GM12878 (cell line): ENCODE measurements around the gene UACA. TPM values are rescaled to one million over a fixed set of nuclear protein-coding genes. Genes with fewer than 3 reads are reported as not detected.
"Not testable (repeated sequence)": the region's sequence is repeated elsewhere in the genome, so short reads cannot be mapped to it uniquely, and the experiment has no call there.

Experiments used
- ATAC-seq: fragments of 200-7000 bp; cut with Tn5 transposase; 3 replicates; pipeline ENCODE4 v1.9.1; 2020; ENCODE audit warnings: mild to moderate bottlenecking, moderate library complexity
- BruUV-seq: library from RNA; stranded (reverse); fragments of 400-500 nt; replicated peaks from 2 replicates; lab custom pipeline; 2021; lab: Mats Ljungman, UMichigan
- CTCF ChIA-PET: fragments of 300-600 bp; sonication (Branson Sonifier 250); formaldehyde crosslinking; extraction: SDS; loops from one replicate; lab custom pipeline; 2021; ENCODE audit warnings: inconsistent platforms; lab: Yijun Ruan, JAX
- POLR2A ChIA-PET: fragments of 350-600 bp; formaldehyde crosslinking; extraction: SDS; loops from one replicate; lab custom pipeline; 2021; ENCODE audit warnings: inconsistent platforms; lab: Charles Lee
- RAD21 ChIA-PET: fragments of 300-600 bp; sonication (Branson Sonifier 250); formaldehyde crosslinking; loops from one replicate; lab custom pipeline; 2023; ENCODE audit warnings: antibody characterized with exemption; ENCODE audit not compliant: unreplicated experiment; lab: Charles Lee
- SMC1A ChIA-PET: fragments of 300-600 bp; sonication (Branson Sonifier 250); formaldehyde crosslinking; loops from one replicate; lab custom pipeline; 2023; ENCODE audit not compliant: unreplicated experiment, uncharacterized antibody; lab: Charles Lee
- DNase-seq: peaks from one replicate; pipeline ENCODE4 v3.0.0-alpha.2; 2011; ENCODE audit warnings: low read depth, low spot score
- FAIRE-seq: peaks from 3 replicates; lab custom pipeline; 2011; peaks lifted over from hg19 to GRCh38; lab: Jason Lieb, UNC
- H2AFZ ChIP-seq: 2 replicates; pipeline ENCODE4 v1.6.0; 2011; ENCODE audit warnings: low read depth, low read length, control low read depth; ENCODE audit not compliant: control insufficient read depth
- H3K27ac ChIP-seq: 2 replicates; pipeline ENCODE4 v1.5.1; 2011; ENCODE audit warnings: control low read depth; ENCODE audit not compliant: control insufficient read depth, insufficient read depth
- H3K27me3 ChIP-seq, 2 experiments: replicated peaks in 1 of 2; 2 replicates each; pipeline versions ENCODE4 v1.6.0 to v1.6.1; 2011; ENCODE audit warnings: low read length in 1 of 2; ENCODE audit not compliant: control insufficient read depth in 2 of 2, insufficient read depth in 2 of 2
- H3K36me3 ChIP-seq, 2 experiments: 2 replicates each; pipeline ENCODE4 v1.5.1; 2011; ENCODE audit warnings: low read length in 1 of 2; ENCODE audit not compliant: control insufficient read depth in 2 of 2, insufficient read depth in 2 of 2
- H3K4me1 ChIP-seq: 2 replicates; pipeline ENCODE4 v1.6.1; 2011; ENCODE audit warnings: mild to moderate bottlenecking, low read length, moderate library complexity, mixed read lengths; ENCODE audit not compliant: control insufficient read depth, insufficient read depth
- H3K4me2 ChIP-seq: 2 replicates; pipeline ENCODE4 v1.6.0; 2011; ENCODE audit warnings: control low read depth; ENCODE audit not compliant: control insufficient read depth, insufficient read depth
- H3K4me3 ChIP-seq: fragments of 200-600 bp; sonication (generic); 2 replicates; pipeline ENCODE4 v1.5.1; 2016
- H3K79me2 ChIP-seq: 2 replicates; pipeline ENCODE4 v1.6.0; 2011; ENCODE audit warnings: low read length; ENCODE audit not compliant: control insufficient read depth, insufficient read depth
- H3K9ac ChIP-seq: 2 replicates; pipeline ENCODE4 v1.8.0; 2011; ENCODE audit warnings: low read length, control low read depth, mixed read lengths; ENCODE audit not compliant: control insufficient read depth, insufficient read depth
- H3K9me3 ChIP-seq: replicated peaks from 3 replicates; pipeline ENCODE4 v1.5.1; 2011; ENCODE audit warnings: mild to moderate bottlenecking, low read length; ENCODE audit not compliant: control insufficient read depth, insufficient read depth
- H4K20me1 ChIP-seq: 2 replicates; pipeline ENCODE4 v1.6.0; 2011; ENCODE audit not compliant: control insufficient read depth, insufficient read depth
- BCLAF1 ChIP-seq: fragments of 450-650 bp; IDR thresholded peaks from 2 replicates; pipeline ENCODE4 v1.6.1; 2017; ENCODE audit warnings: antibody characterized with exemption, mild to moderate bottlenecking, moderate library complexity
- BRCA1 ChIP-seq: IDR thresholded peaks from 2 replicates; pipeline ENCODE4 v1.6.1; 2011; ENCODE audit warnings: low read depth, low read length, improper control_type of control experiment
- CEBPB ChIP-seq, 2 experiments: fragments of 150-350 bp in 1 of 2; IDR thresholded peaks; 2 replicates each; pipeline ENCODE4 v1.6.1; 2012 to 2014; ENCODE audit warnings: low read depth in 2 of 2, low read length in 2 of 2, borderline replicate concordance in 1 of 2, inconsistent platforms in 1 of 2
- EZH2 ChIP-seq: IDR thresholded peaks from 2 replicates; pipeline ENCODE4 v1.6.1; 2012; ENCODE audit warnings: low read depth, mild to moderate bottlenecking, control low read depth, inconsistent platforms, low read length, borderline replicate concordance; ENCODE audit not compliant: control insufficient read depth
- FOXK2 ChIP-seq: fragments of 450-650 bp; IDR thresholded peaks from 2 replicates; pipeline ENCODE4 v1.6.1; 2017; ENCODE audit warnings: mild to moderate bottlenecking, moderate library complexity
- JUNB ChIP-seq: IDR thresholded peaks from 2 replicates; pipeline ENCODE4 v1.6.1; 2016; ENCODE audit warnings: antibody characterized with exemption, mild to moderate bottlenecking
- KLF5 ChIP-seq: fragments of 450-650 bp; IDR thresholded peaks from 2 replicates; pipeline ENCODE4 v1.6.1; 2014; ENCODE audit warnings: mild to moderate bottlenecking; ENCODE audit not compliant: partially characterized antibody
- POU2F2 ChIP-seq: IDR thresholded peaks from 3 replicates; pipeline ENCODE4 v1.6.1; 2011; ENCODE audit warnings: low read depth, mild to moderate bottlenecking, low read length, borderline replicate concordance
- RCOR1 ChIP-seq: conservative IDR thresholded peaks from 2 replicates; pipeline ENCODE4 v1.6.1; 2012; ENCODE audit warnings: low read depth, low read length, improper control_type of control experiment
- SMAD5 ChIP-seq: IDR thresholded peaks from 2 replicates; pipeline ENCODE4 v1.6.1; 2016; ENCODE audit warnings: antibody characterized with exemption, low read depth
- STAT1 ChIP-seq: fragments of 450-650 bp; conservative IDR thresholded peaks from 2 replicates; pipeline ENCODE4 v1.6.1; 2014; ENCODE audit warnings: antibody characterized with exemption, mild to moderate bottlenecking
- WGBS: methylation state at CpG from one replicate; pipeline ENCODE4 v1.1.6; 2016; ENCODE audit warnings: low lambda C conversion rate; ENCODE audit not compliant: insufficient replicate concordance, insufficient coverage; ENCODE audit errors: missing lambda C conversion rate; 5-methylcytosine and 5-hydroxymethylcytosine counted together
- in situ Hi-C: fragments of 300-500 bp; cut with MboI; formaldehyde crosslinking; loops from 9 replicates; pipeline ENCODE4 v1.14.3; 2018; ENCODE audit warnings: mixed read lengths
- intact Hi-C: fragments of 100-400 bp; cut with micrococcal nuclease; formaldehyde crosslinking; loops from one replicate; pipeline ENCODE4 v1.14.2; 2022; ENCODE audit not compliant: unreplicated experiment
- polyA plus RNA-seq, 11 experiments: library from polyadenylated mRNA; depleted of rRNA in 4 of 11; unstranded in 6 of 11; stranded (reverse) in 5 of 11; fragments of >200 nt; fragmentation: Nextera tagmentation in 4 of 11; fragmentation: Illumina TruSeq in 1 of 11; extraction: Ambion mirVana in 4 of 11; extraction: Trizol in 1 of 11; gene quantifications; 1 replicate in 1 of 11; 2 replicates in 10 of 11; pipeline versions ENCODE4 v1.2.1 to v1.2.3, GENCODE V29; 2011 to 2016; ENCODE audit warnings: inconsistent platforms in 2 of 11, missing spikeins in 2 of 11, low read depth in 1 of 11
- total RNA-seq, 4 experiments: library from RNA; depleted of rRNA in 3 of 4; stranded (reverse); fragments of >200 nt in 3 of 4; fragmentation: Illumina TruSeq in 1 of 4; extraction: Trizol in 1 of 4; gene quantifications; 2 replicates each; pipeline versions ENCODE4 v1.2.1 to v1.2.3, GENCODE V29; 2013 to 2021

The UACA gene
- total and polyA plus RNA-seq, 10 of the 15 experiments (the other 5 are each of a cell fraction or from before 2014, with no cell fraction given): 0.30 to 4.0 (median 2.0) TPM

DNA sequence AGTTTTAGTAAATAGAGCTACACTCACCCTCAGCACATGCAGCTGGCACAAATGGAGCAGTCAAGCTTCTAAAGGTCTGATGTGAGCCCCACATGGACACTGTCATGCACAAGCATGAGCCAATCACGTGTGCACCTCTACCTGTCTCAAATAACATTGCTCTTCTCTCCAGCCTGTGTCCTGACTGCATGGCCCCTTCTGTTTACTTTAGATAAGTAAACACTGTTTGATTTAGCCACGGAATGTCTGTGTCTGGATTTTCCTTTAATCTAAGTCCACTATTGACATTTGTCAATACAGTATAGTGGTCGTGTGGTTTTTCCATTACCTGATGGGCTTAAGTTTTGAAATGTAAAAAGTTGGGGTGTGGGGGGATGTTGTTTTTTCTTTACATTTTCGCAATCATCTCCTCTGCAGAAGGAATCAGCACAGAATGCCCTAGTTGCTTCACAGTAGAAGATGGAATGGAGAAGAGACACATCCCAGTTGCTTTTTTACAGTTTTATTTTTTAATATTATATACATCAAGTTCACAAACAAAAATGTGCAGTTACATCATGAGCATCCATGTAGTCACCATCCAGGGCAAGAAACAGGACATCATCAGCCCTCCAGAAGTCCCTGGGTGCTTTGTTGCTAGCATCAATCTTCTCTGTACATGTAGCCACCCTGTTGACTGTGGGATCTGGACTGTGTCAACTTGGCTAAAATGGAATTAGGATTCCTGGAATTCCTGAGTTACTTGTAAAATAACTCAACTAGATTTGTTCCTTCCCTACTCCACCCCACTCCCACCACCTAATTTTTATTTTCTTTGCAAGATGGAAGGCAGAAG is 146.1 kb downstream of the UACA start:
- Histone ChIP-seq H3K4me3 (no peak overlapping the region), H3K27me3 (peaks cover 0 to 3% of the 10 kb centered on the region in 2 experiments; a peak in 1 of 4 replicates), H3K27ac (no peak overlapping the region), H3K9ac (no peak overlapping the region), H3K9me3 (no peaks in the 10 kb centered on the region; the same call in 2 of the 3 replicates), H4K20me1 (no peaks in the 10 kb centered on the region), H3K4me1 (no peaks in the 10 kb centered on the region), H3K79me2 (no peaks in the 10 kb centered on the region), H3K36me3 (no peaks in the 10 kb centered on the region), H3K4me2 (no peak overlapping the region), H2AFZ (no peak overlapping the region)
- ChIA-PET SMC1A (interaction anchor here (0.6 kb wide), 1 partner anchor 36 kb away, joined by 6 read pairs; no protein-coding TSS in a partner anchor), POLR2A (no interaction called here), RAD21 (no interaction called here), CTCF (no interaction called here)
- intact Hi-C loops (no loop called here), in situ Hi-C loops (no loop called here)
- no peak for TF ChIP-seq POU2F2
- no peak for TF ChIP-seq KLF5
- TF ChIP-seq BCLAF1: no peak
- TF ChIP-seq SMAD5: no peak
- no peak for TF ChIP-seq CEBPB (IDR thresholded peaks at IDR 0.05; ENCODE audit: borderline replicate concordance in 1 of 2, low read depth in 2 of 2, low read length in 2 of 2)
- no peak for TF ChIP-seq FOXK2
- no peak for TF ChIP-seq JUNB
- TF ChIP-seq STAT1: no peak
- TF ChIP-seq BRCA1: no peak
- TF ChIP-seq RCOR1: no peak
- no peak for TF ChIP-seq EZH2
- WGBS: 13% methylated on average over 4 of the region's 4 CpGs
- ATAC-seq: no peak
- FAIRE-seq: no peak
- no peak for DNase-seq
- BruUV-seq: no TSS peak

DNA sequence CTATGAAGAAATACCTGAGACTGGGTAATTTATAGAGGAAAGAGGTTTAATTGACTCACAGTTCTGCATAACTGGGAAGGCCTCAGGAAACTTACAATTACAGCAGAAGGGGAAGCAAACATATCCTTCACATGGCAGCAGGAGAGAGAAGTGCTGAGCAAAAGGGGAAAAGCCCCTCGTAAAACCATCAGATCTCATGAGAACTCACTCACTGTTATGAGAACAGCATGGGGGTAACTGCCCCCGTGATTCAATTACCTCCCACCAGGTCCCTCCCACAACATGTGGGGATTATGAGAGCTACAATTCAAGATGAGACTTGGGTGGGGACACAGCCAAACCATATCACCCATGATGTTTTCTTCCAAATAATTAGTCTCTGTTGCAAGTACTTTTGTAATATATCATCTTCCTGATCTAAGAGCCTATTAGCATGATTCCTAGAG is 147.0 kb downstream of the UACA start:
- H3K4me3 ChIP-seq, H2AFZ ChIP-seq, H3K9me3 ChIP-seq, intact Hi-C loops, H3K79me2 ChIP-seq, H3K27ac ChIP-seq, H3K36me3 ChIP-seq, CTCF ChIA-PET, ATAC-seq, SMC1A ChIA-PET, BruUV-seq, H3K27me3 ChIP-seq, H3K4me2 ChIP-seq, H3K4me1 ChIP-seq, FAIRE-seq, RAD21 ChIA-PET, in situ Hi-C loops, DNase-seq, POLR2A ChIA-PET, H4K20me1 ChIP-seq, H3K9ac ChIP-seq: not testable (repeated sequence)
- 0% methylated on average over 2 of the region's 2 CpGs for WGBS
